Heart left ventricle (tissue), 16 donors: ENCODE data around the gene RPL13A. TPM values are rescaled to one million over a fixed set of nuclear protein-coding genes. Genes with fewer than 3 reads are reported as not detected.
A peak's percentile ranks its signal among the peaks of the same experiment; 100 is the strongest.
"Not testable (repeated sequence)": the region's sequence is repeated elsewhere in the genome, so short reads cannot be mapped to it uniquely, and the experiment has no call there.

Source experiments
- ATAC-seq, 4 donors: fragments of 200-7000 bp; cut with Tn5 transposase; one replicate each; pipeline ENCODE4 v1.9.1; 2020 to 2022; ENCODE audit warnings: moderate library complexity in 4 of 4, mild to moderate bottlenecking in 3 of 4, moderate number of reproducible peaks in 1 of 4
- DNase-seq, 5 donors: peaks; one replicate each; pipeline ENCODE4 v3.0.0-alpha.2; 2020
- H3K27ac ChIP-seq, 12 donors: fragments of 200-600 bp; sonication (generic) in 4 of 12; one replicate each; pipeline versions ENCODE4 v1.5.0 to v1.8.0; 2016 to 2022; ENCODE audit warnings: mild to moderate bottlenecking in 2 of 12
- H3K27me3 ChIP-seq, 9 donors: fragments of 200-600 bp; sonication (generic) in 2 of 9; one replicate each; pipeline versions ENCODE4 v1.5.1 to v1.8.0; 2016 to 2022; ENCODE audit warnings: mild to moderate bottlenecking in 3 of 9
- H3K36me3 ChIP-seq, 9 donors: fragments of 200-600 bp; sonication (generic) in 2 of 9; one replicate each; pipeline versions ENCODE4 v1.5.0 to v1.8.0; 2018 to 2022; ENCODE audit warnings: mild to moderate bottlenecking in 2 of 9
- H3K4me1 ChIP-seq, 12 donors: fragments of 200-600 bp; sonication (generic) in 4 of 12; one replicate each; pipeline versions ENCODE4 v1.5.0 to v1.8.0; 2016 to 2022; ENCODE audit warnings: mild to moderate bottlenecking in 3 of 12
- H3K4me3 ChIP-seq, 12 donors: fragments of 200-600 bp; sonication (generic) in 4 of 12; one replicate each; pipeline versions ENCODE4 v1.5.0 to v1.8.0; 2017 to 2022; ENCODE audit warnings: mild to moderate bottlenecking in 9 of 12, moderate library complexity in 4 of 12
- H3K9me3 ChIP-seq, 12 donors: fragments of 200-600 bp; sonication (generic) in 4 of 12; one replicate each; pipeline versions ENCODE4 v1.5.0 to v1.8.0; 2016 to 2022; ENCODE audit warnings: mild to moderate bottlenecking in 1 of 12
- POLR2A ChIP-seq, 2 donors: fragments of 450-650 bp; IDR thresholded peaks; one replicate each; pipeline ENCODE4 v1.6.1; 2017; ENCODE audit warnings: antibody characterized with exemption in 2 of 2, mild to moderate bottlenecking in 2 of 2, moderate library complexity in 2 of 2
- WGBS, 4 donors: extraction: QIAGEN DNeasy Blood & Tissue Kit in 2 of 4; methylation state at CpG; one replicate each; pipeline versions ENCODE4 v1.1.5 to v1.1.7; 2013 to 2018; 5-methylcytosine and 5-hydroxymethylcytosine counted together
- intact Hi-C, 10 donors: fragments of 100-400 bp; cut with DNase I; formaldehyde crosslinking; loops; one replicate each; pipeline versions ENCODE4 v1.11.1 to v1.14.2; 2022
- polyA plus RNA-seq, 2 donors: library from polyadenylated mRNA; stranded (reverse); fragments of 200-250 nt; gene quantifications; one replicate each; pipeline ENCODE4 v1.2.3, GENCODE V29; 2013
- total RNA-seq, 9 donors: library from RNA; depleted of rRNA in 2 of 9; stranded (reverse); fragments of >200 nt in 2 of 9; fragmentation: NEBNext Ultra II Directional in 3 of 9; extraction: Animal tissue kit (Norgen Biotek cat#: 25700) in 3 of 9; gene quantifications; one replicate each; pipeline versions ENCODE4 v1.1.0 to v1.2.4, GENCODE V29; 2016 to 2023
- TF ChIP-seq, protein P1 (sequence below), 12 donors: fragments of 200-600 bp; sonication (generic) in 4 of 12; IDR thresholded peaks; one replicate each; pipeline versions ENCODE4 v1.5.0 to v1.8.0; 2018 to 2022; ENCODE audit warnings: antibody characterized with exemption in 12 of 12, mild to moderate bottlenecking in 5 of 12
- donor health status: ischemic (EF 13 %, LVEDD 7.1; RV severe dilation, severe dysfunction).
- donor health status: healthy with polysubstance abuse.
- donor health status: DM: no; HTN: yes; CAD: no.
- donor health status: DM: no; HTN: no; CAD: no.
- donor health status: ischemic (EF 25% LVEDD 6.9; RV normal size, moderate dysfunction).
- donor health status: ischemic (EF 25% LVEDD 5.7; RV mildly dilated, moderate dysfunction).
- donor health status: healthy.
- donor health status: DM: yes; HTN: yes; CAD: no.
- donor health status: ischemic (EF 35%, LVEDD 5.7; RV mildly dilated, moderate dysfunction).
- donor health status: nonischemic (EF 11% LVEDD 7.7; RV severe dilation, severe dysfunction).
- donor health status: DM: yes; HTN: yes; CAD: no.
- donor health status: PGD.
- donor health status: ischemic (EF 29% LVEDD 5.4; RV normal size, mild dysfunction).
- donor health status: nonischemic (EF 23%, LVEDD 6.1; RV moderate dilation, normal function).

The RPL13A gene
- total and polyA plus RNA-seq, 11 donors = 876 to 2,850 (median 1,261) TPM

- ATAC-seq (no peak), DNase-seq (no peak)
- no peak overlapping the region for H3K4me3 ChIP-seq
- no peaks in the 10 kb centered on the region for H3K9me3 ChIP-seq
- peaks cover 0 to 6% (median 0%) of the 10 kb centered on the region in 9 donors for H3K27me3 ChIP-seq
- H3K27ac ChIP-seq = peak overlapping the region in 4 of 12 donors; percentile 64 to 81 (median 76)
- peaks cover 0 to 48% (median 19%) of the 10 kb centered on the region in 12 donors for H3K4me1 ChIP-seq
- H3K36me3 ChIP-seq = peaks cover 0 to 17% (median 6%) of the 10 kb centered on the region in 9 donors
- intact Hi-C loops = no loop called here
- TF ChIP-seq POLR2A (IDR thresholded peaks at IDR 0.05) = no peak
- TF ChIP-seq, protein P1, sequence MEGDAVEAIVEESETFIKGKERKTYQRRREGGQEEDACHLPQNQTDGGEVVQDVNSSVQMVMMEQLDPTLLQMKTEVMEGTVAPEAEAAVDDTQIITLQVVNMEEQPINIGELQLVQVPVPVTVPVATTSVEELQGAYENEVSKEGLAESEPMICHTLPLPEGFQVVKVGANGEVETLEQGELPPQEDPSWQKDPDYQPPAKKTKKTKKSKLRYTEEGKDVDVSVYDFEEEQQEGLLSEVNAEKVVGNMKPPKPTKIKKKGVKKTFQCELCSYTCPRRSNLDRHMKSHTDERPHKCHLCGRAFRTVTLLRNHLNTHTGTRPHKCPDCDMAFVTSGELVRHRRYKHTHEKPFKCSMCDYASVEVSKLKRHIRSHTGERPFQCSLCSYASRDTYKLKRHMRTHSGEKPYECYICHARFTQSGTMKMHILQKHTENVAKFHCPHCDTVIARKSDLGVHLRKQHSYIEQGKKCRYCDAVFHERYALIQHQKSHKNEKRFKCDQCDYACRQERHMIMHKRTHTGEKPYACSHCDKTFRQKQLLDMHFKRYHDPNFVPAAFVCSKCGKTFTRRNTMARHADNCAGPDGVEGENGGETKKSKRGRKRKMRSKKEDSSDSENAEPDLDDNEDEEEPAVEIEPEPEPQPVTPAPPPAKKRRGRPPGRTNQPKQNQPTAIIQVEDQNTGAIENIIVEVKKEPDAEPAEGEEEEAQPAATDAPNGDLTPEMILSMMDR (IDR thresholded peaks at IDR 0.05) = no peak
- 80 to 85% (median 82%) methylated on average over 8 of the region's 8 CpGs for WGBS, 4 donors
These were observed 16.8 kb upstream of the RPL13A start for GRCh38 chr19:49470615-49470978.

DNA sequence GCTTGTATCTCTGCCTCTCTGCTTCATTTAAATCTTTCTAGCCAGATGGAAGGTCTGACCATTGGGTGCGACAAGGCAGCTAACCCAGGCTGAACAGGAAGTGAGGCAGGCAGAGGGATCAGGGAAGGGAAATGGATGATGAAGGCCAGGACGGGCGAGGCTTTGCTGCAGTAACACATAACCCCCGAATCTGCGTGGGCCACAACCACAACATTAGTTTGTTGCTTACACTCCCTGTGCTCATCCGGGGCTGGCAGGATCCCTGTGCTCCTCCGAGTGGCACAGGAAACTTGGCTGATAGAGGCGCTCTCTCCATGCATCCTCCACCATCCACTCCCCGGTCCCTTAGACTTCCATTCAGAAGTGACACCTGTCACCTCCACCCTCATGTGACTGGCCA is 14.5 kb upstream of the RPL13A start:
- Histone ChIP-seq H3K4me3 (no peak overlapping the region), H3K9me3 (no peaks in the 10 kb centered on the region), H3K27ac (peak overlapping the region in 7 of 12 donors; percentile 83 to 93 (median 90)), H3K4me1 (peaks cover 0 to 60% (median 19%) of the 10 kb centered on the region in 12 donors), H3K27me3 (peaks cover 0 to 6% (median 0%) of the 10 kb centered on the region in 9 donors), H3K36me3 (peaks cover 0 to 8% (median 0%) of the 10 kb centered on the region in 9 donors)
- TF ChIP-seq, protein P1 (IDR thresholded peaks at IDR 0.05) = no peak
- no peak for TF ChIP-seq POLR2A (IDR thresholded peaks at IDR 0.05)
- ATAC-seq = no peak
- 64 to 77% (median 70%) methylated on average over 9 of the region's 9 CpGs for WGBS, 4 donors
- DNase-seq = peak in 1 of 5 donors; percentile 23
- intact Hi-C loops = no loop called here

DNA sequence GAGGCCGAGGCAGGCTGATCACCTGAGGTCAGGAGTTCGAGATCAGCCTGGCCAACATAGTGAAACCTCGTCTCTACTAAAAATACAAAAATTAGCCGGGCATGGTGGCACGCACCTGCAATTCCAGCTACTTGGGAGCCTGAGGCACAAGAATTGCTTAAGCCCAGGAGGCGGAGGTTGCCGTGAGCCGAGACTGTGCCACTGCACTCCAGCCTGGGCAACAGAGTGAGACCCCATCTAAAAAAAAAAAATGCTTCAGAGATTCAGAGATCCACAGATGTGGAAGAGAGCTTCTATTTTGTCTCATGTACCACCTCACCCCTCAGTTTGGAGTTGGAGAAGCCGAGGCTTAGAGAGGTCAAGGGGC is 13.9 kb upstream of the RPL13A start:
- H3K9me3 ChIP-seq, ATAC-seq, DNase-seq, H3K27me3 ChIP-seq, H3K36me3 ChIP-seq, intact Hi-C loops: not testable (repeated sequence)
- Histone ChIP-seq H3K27ac (peak overlapping the region in 11 of 12 donors; percentile 76 to 96 (median 90)), H3K4me1 (peaks cover 0 to 58% (median 17%) of the 10 kb centered on the region in 12 donors), H3K4me3 (peak overlapping the region in 10 of 12 donors; percentile 56 to 93 (median 68))
- 74 to 78% (median 75%) methylated on average over 9 of the region's 9 CpGs for WGBS, 4 donors

DNA sequence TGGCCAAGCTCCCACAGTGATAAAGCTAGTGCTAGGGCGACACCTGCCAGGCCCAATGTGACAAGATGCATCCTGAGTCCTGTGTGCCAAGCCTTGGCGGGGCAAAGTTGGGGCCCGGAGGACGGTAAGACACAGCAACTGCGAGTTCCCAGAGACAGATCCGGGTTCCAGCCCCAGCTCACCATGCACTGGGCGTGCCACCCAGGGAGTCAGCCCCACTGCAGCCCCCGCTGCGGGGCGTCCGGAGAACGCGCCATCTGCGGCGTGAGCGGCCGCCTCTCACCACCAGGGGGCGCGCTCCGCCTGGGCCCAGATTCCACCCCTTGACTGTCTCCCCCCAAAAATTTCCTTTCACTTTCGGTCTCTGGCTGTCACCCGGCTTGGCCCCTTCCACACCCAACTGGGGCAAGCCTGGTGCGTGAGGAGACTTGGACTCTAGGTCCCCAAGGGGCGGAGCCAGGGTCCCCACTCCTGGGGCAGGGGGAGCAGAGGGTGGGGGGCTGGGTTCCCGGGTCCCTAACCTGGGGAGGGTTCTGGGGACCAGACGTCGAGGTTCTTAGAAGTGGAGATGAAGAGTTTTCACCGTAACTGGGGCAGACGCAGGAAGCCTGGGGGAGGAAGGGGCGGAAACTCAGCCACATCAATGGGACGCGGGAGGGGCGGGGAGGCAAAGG is 13.4 kb upstream of the RPL13A start, which contains the start of gene FLT3LG:
Gene FLT3LG (plus strand): TSS at position 348 of the 674 bp plus-strand sequence. CDS start 425 bp downstream, outside the sequence.
- peaks cover 0 to 57% (median 13%) of the 10 kb centered on the region in 12 donors for H3K4me1 ChIP-seq
- peak within 1 kb of the TSS; percentile 33 to 93 (median 68) for H3K4me3 ChIP-seq
- H3K27me3 ChIP-seq = peaks cover 0 to 6% (median 0%) of the 10 kb centered on the region in 9 donors
- peaks cover 0 to 12% (median 0%) of the 10 kb centered on the region in 9 donors for H3K36me3 ChIP-seq
- intact Hi-C loops = loop anchor here in 1 of 10 donors (1.0 kb wide), 1 partner anchor 73 kb away; no protein-coding TSS in a partner anchor
- TF ChIP-seq, protein P1 (IDR thresholded peaks at IDR 0.05) = peak; percentile 96 to 100 (median 99)
- TF ChIP-seq POLR2A (IDR thresholded peaks at IDR 0.05) = peak in 1 of 2 donors; percentile 41
- peak within 1 kb of the TSS; percentile 76 to 96 (median 90) for H3K27ac ChIP-seq
- 1 to 4% (median 1%) methylated on average over 18 to 33 of the region's 33 CpGs for WGBS, 4 donors
- no peaks in the 10 kb centered on the region for H3K9me3 ChIP-seq
- DNase-seq = peak; percentile 74 to 90 (median 83)
- ATAC-seq = peak; percentile 44 to 79 (median 65)
